Endothelial cell of umbilical vein (primary cell): ENCODE results near the gene GARIN5A. TPM values are rescaled to one million over a fixed set of nuclear protein-coding genes. Genes with fewer than 3 reads are reported as not detected.
A peak's percentile ranks its signal among the peaks of the same experiment; 100 is the strongest.

Source experiments
- BruUV-seq: library from RNA; stranded (reverse); fragments of 400-500 nt; replicated peaks from 2 replicates; lab custom pipeline; 2021; lab: Mats Ljungman, UMichigan
- CTCF ChIA-PET: fragments of 300-600, 350-600 bp; sonication (Branson Sonifier 250); formaldehyde crosslinking; loops from one replicate; lab custom pipeline; 2021; ENCODE audit warnings: antibody characterized with exemption, inconsistent platforms; lab: Charles Lee
- POLR2A ChIA-PET: fragments of 300-600, 350-600 bp; sonication (Branson Sonifier 250); formaldehyde crosslinking; loops from one replicate; lab custom pipeline; 2021; ENCODE audit warnings: antibody characterized with exemption, inconsistent platforms; lab: Charles Lee
- DNase-seq: peaks from one replicate; pipeline ENCODE4 v3.0.0-alpha.2; 2011; ENCODE audit warnings: low read depth, low spot score
- FAIRE-seq: peaks from 2 replicates; lab custom pipeline; 2011; peaks lifted over from hg19 to GRCh38; lab: Jason Lieb, UNC
- H2AFZ ChIP-seq: 2 replicates; pipeline ENCODE4 v1.6.0; 2012; ENCODE audit warnings: low read depth, low read length, control low read depth, inconsistent platforms
- H3K27ac ChIP-seq: 2 replicates; pipeline ENCODE4 v1.5.1; 2011; ENCODE audit warnings: low read depth, mild to moderate bottlenecking, control low read depth, low read length, moderate library complexity; ENCODE audit not compliant: insufficient read depth
- H3K27me3 ChIP-seq, 2 experiments: 2 replicates each; pipeline versions ENCODE4 v1.6.0 to v1.6.1; 2011; ENCODE audit warnings: low read length in 2 of 2, mixed read lengths in 1 of 2; ENCODE audit not compliant: control insufficient read depth in 2 of 2, insufficient read depth in 2 of 2
- H3K36me3 ChIP-seq, 2 experiments: 2 replicates in 1 of 2; 3 replicates in 1 of 2; pipeline ENCODE4 v1.5.1; 2011; ENCODE audit warnings: low read length in 2 of 2, mild to moderate bottlenecking in 1 of 2, moderate library complexity in 1 of 2; ENCODE audit not compliant: control insufficient read depth in 2 of 2, insufficient read depth in 2 of 2; ENCODE audit errors: extremely low read depth in 1 of 2
- H3K4me1 ChIP-seq: 3 replicates; pipeline ENCODE4 v1.5.1; 2011; ENCODE audit warnings: mild to moderate bottlenecking, low read length; ENCODE audit not compliant: control insufficient read depth, insufficient read depth; ENCODE audit errors: extremely low read depth
- H3K4me2 ChIP-seq: 2 replicates; pipeline ENCODE4 v1.6.1; 2011; ENCODE audit warnings: low read length, control low read depth, mixed read lengths; ENCODE audit not compliant: insufficient read depth
- H3K4me3 ChIP-seq, 3 experiments: fragments of 200-600 bp in 1 of 3; sonication (generic), shearing (Covaris generic) in 1 of 3; replicated peaks in 1 of 3; 2 replicates each; pipeline ENCODE4 v1.5.1; 2011 to 2016; ENCODE audit warnings: control low read depth in 3 of 3, low read length in 3 of 3, mild to moderate bottlenecking in 2 of 3, inconsistent platforms in 1 of 3, low read depth in 1 of 3, moderate library complexity in 1 of 3; ENCODE audit not compliant: insufficient read depth in 1 of 3
- H3K79me2 ChIP-seq: 2 replicates; pipeline ENCODE4 v1.6.0; 2012; ENCODE audit warnings: low read length, inconsistent platforms; ENCODE audit not compliant: control insufficient read depth, insufficient read depth
- H3K9ac ChIP-seq: replicated peaks from 2 replicates; pipeline ENCODE3; 2011; ENCODE audit warnings: low read length, control low read depth; ENCODE audit not compliant: insufficient read depth; ENCODE audit errors: extremely low read depth
- H3K9me1 ChIP-seq: replicated peaks from 3 replicates; pipeline ENCODE4 v1.6.0; 2011; ENCODE audit warnings: mild to moderate bottlenecking, low read length; ENCODE audit not compliant: control insufficient read depth, insufficient read depth; ENCODE audit errors: extremely low read depth
- H3K9me3 ChIP-seq: replicated peaks from 2 replicates; pipeline ENCODE4 v1.5.1; 2012; ENCODE audit warnings: low read length, inconsistent platforms; ENCODE audit not compliant: control insufficient read depth, insufficient read depth
- H4K20me1 ChIP-seq: replicated peaks from 2 replicates; pipeline ENCODE3; 2011; ENCODE audit warnings: mild to moderate bottlenecking, low read length; ENCODE audit not compliant: control insufficient read depth, insufficient read depth; ENCODE audit errors: extremely low read depth
- EZH2 ChIP-seq: IDR thresholded peaks from 2 replicates; pipeline ENCODE4 v1.6.1; 2012; ENCODE audit warnings: borderline replicate concordance, low read depth, mild to moderate bottlenecking, moderate library complexity, low read length, inconsistent platforms; ENCODE audit not compliant: severe bottlenecking
- FOS ChIP-seq: IDR thresholded peaks from 2 replicates; pipeline ENCODE4 v1.6.1; 2011; ENCODE audit warnings: mild to moderate bottlenecking, low read length, moderate library complexity, borderline replicate concordance; ENCODE audit not compliant: insufficient read depth
- GATA2 ChIP-seq: IDR thresholded peaks from 2 replicates; pipeline ENCODE4 v1.7.0; 2011; ENCODE audit warnings: low read depth, mild to moderate bottlenecking, moderate library complexity, mixed read lengths, low read length; ENCODE audit not compliant: insufficient read length, insufficient read depth
- JUN ChIP-seq: IDR thresholded peaks from 2 replicates; pipeline ENCODE4 v1.6.1; 2011; ENCODE audit warnings: borderline replicate concordance, low read depth; ENCODE audit not compliant: insufficient read length, insufficient read depth
- MYC ChIP-seq: IDR thresholded peaks from one replicate; pipeline ENCODE4 v1.6.1; 2011; ENCODE audit warnings: mild to moderate bottlenecking, low read depth, low read length
- POLR2A ChIP-seq: IDR thresholded peaks from 2 replicates; pipeline ENCODE4 v1.6.1; 2012; ENCODE audit warnings: low read depth, mild to moderate bottlenecking, control low read depth, low read length
- POLR2AphosphoS5 ChIP-seq: IDR thresholded peaks from 2 replicates; pipeline ENCODE4 v1.6.1; 2012; ENCODE audit warnings: low read depth, mild to moderate bottlenecking, control low read depth, low read length, moderate library complexity; ENCODE audit not compliant: insufficient read depth
- dilution Hi-C: fragments of 300-500 bp; cut with MboI; formaldehyde crosslinking; loops from one replicate; pipeline ENCODE4 v1.15.0; 2019; ENCODE audit warnings: low sequenced_read_pairs; ENCODE audit not compliant: extremely low pct_ligation_motif_present
- intact Hi-C: fragments of 100-400 bp; cut with micrococcal nuclease; formaldehyde crosslinking; loops from one replicate; pipeline ENCODE4 v1.10.0; 2022
- polyA plus RNA-seq, 4 experiments: library from polyadenylated mRNA; depleted of rRNA in 3 of 4; stranded (reverse) in 3 of 4; unstranded in 1 of 4; fragments of >200 nt; gene quantifications; 2 replicates each; pipeline versions ENCODE4 v1.2.1 to v1.2.3, GENCODE V29; 2011 to 2012; ENCODE audit warnings: missing spikeins in 1 of 4
- total RNA-seq: library from RNA; stranded (reverse); gene quantifications from 2 replicates; pipeline ENCODE4 v1.2.3, GENCODE V29; 2021
- TF ChIP-seq, protein P1 (sequence below): IDR thresholded peaks from 2 replicates; pipeline ENCODE4 v1.6.1; 2011; ENCODE audit not compliant: insufficient read depth, insufficient read length
- TF ChIP-seq, protein P2 (sequence below), 2 donors: IDR thresholded peaks; 1 replicate in 1 of 2; 2 replicates in 1 of 2; pipeline ENCODE4 v1.5.1; 2011; ENCODE audit warnings: low read length in 2 of 2, mild to moderate bottlenecking in 2 of 2, moderate library complexity in 2 of 2, control low read depth in 1 of 2, inconsistent platforms in 1 of 2, low read depth in 1 of 2; ENCODE audit not compliant: insufficient read depth in 1 of 2; ENCODE audit errors: extremely low read depth in 1 of 2

GARIN5A gene
- total and polyA plus RNA-seq, 2 donors (not counting 3 experiments of a cell fraction or from before 2014, with no cell fraction given): 0.44 to 0.76 TPM

DNA sequence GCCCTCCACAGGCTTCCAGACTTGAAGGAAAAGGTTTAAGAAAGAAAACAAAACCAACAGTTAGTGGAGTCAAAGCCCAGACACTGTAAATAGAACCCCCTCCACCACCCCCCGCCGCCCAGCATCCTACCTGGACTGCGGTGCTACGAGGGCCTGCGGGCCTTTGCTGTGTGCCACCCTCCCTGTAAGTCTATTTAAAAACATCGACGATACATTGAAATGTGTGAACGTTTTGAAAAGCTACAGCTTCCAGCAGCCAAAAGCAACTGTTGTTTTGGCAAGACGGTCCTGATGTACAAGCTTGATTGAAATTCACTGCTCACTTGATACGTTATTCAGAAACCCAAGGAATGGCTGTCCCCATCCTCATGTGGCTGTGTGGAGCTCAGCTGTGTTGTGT, 6.3 kb upstream of the GARIN5A start:
- Histone ChIP-seq H3K9ac (no peak overlapping the region), H3K27ac (no peak overlapping the region), H3K4me1 (no peaks in the 10 kb centered on the region), H3K9me1 (no peaks in the 10 kb centered on the region), H4K20me1 (no peaks in the 10 kb centered on the region), H3K4me2 (no peak overlapping the region), H3K36me3 (peaks cover 0 to 32% of the 10 kb centered on the region in 2 experiments), H3K9me3 (no peaks in the 10 kb centered on the region), H3K27me3 (peaks cover 0 to 4% of the 10 kb centered on the region in 2 experiments), H3K79me2 (no peaks in the 10 kb centered on the region), H2AFZ (no peak overlapping the region), H3K4me3 (no peak overlapping the region)
- FAIRE-seq (no peak), DNase-seq (no peak)
- TF ChIP-seq, protein P1, sequence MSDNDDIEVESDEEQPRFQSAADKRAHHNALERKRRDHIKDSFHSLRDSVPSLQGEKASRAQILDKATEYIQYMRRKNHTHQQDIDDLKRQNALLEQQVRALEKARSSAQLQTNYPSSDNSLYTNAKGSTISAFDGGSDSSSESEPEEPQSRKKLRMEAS: no peak
- TF ChIP-seq, protein P2, sequence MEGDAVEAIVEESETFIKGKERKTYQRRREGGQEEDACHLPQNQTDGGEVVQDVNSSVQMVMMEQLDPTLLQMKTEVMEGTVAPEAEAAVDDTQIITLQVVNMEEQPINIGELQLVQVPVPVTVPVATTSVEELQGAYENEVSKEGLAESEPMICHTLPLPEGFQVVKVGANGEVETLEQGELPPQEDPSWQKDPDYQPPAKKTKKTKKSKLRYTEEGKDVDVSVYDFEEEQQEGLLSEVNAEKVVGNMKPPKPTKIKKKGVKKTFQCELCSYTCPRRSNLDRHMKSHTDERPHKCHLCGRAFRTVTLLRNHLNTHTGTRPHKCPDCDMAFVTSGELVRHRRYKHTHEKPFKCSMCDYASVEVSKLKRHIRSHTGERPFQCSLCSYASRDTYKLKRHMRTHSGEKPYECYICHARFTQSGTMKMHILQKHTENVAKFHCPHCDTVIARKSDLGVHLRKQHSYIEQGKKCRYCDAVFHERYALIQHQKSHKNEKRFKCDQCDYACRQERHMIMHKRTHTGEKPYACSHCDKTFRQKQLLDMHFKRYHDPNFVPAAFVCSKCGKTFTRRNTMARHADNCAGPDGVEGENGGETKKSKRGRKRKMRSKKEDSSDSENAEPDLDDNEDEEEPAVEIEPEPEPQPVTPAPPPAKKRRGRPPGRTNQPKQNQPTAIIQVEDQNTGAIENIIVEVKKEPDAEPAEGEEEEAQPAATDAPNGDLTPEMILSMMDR (IDR thresholded peaks at IDR 0.05; ENCODE audit: extremely low read depth in 1 of 2, insufficient read depth in 1 of 2, low read depth in 1 of 2, low read length in 2 of 2): no peak
- no peak for TF ChIP-seq JUN
- no peak for TF ChIP-seq FOS
- no peak for TF ChIP-seq GATA2
- no peak for TF ChIP-seq POLR2AphosphoS5
- TF ChIP-seq POLR2A: no peak
- TF ChIP-seq MYC: no peak
- TF ChIP-seq EZH2: no peak
- dilution Hi-C loops: no loop called here
- ChIA-PET POLR2A (no interaction called here), CTCF (no interaction called here)
- intact Hi-C loops: no loop called here
- BruUV-seq: TSS peak; percentile 39
